Right lobe of liver (tissue), 6 donors: ENCODE results near the gene TK2. TPM values are rescaled to one million over a fixed set of nuclear protein-coding genes. Genes with fewer than 3 reads are reported as not detected.
A peak's percentile ranks its signal among the peaks of the same experiment; 100 is the strongest.

Experiments
- ATAC-seq, 4 donors: fragments of 200-7000 bp; cut with Tn5 transposase; one replicate each; pipeline ENCODE4 v1.9.1; 2020; ENCODE audit warnings: mild to moderate bottlenecking in 4 of 4, moderate library complexity in 4 of 4
- DNase-seq, 3 donors: peaks; one replicate each; pipeline ENCODE4 v3.0.0-alpha.2; 2020
- H3K27ac ChIP-seq, 3 donors: fragments of 200-600 bp; one replicate each; pipeline ENCODE4 v1.8.0; 2022
- H3K27me3 ChIP-seq, 2 donors: fragments of 200-600 bp; one replicate each; pipeline ENCODE4 v1.8.0; 2022
- H3K36me3 ChIP-seq, 4 donors: fragments of 200-600 bp; sonication (generic) in 1 of 4; one replicate each; pipeline versions ENCODE4 v1.5.1 to v1.8.0; 2017 to 2022; ENCODE audit warnings: control low read depth in 1 of 4
- H3K4me1 ChIP-seq, 4 donors: fragments of 200-600 bp; sonication (generic) in 1 of 4; one replicate each; pipeline versions ENCODE4 v1.5.1 to v1.8.0; 2017 to 2022; ENCODE audit warnings: control low read depth in 1 of 4
- H3K4me3 ChIP-seq, 3 donors: fragments of 200-600 bp; one replicate each; pipeline ENCODE4 v1.8.0; 2022
- H3K9me3 ChIP-seq, 4 donors: fragments of 200-600 bp; sonication (generic) in 1 of 4; one replicate each; pipeline versions ENCODE4 v1.5.1 to v1.8.0; 2017 to 2022; ENCODE audit warnings: control low read depth in 1 of 4
- CTCF ChIP-seq, 4 donors: fragments of 200-600 bp in 3 of 4; fragments of 450-650 bp in 1 of 4; IDR thresholded peaks; one replicate each; pipeline versions ENCODE4 v1.5.1 to v1.8.0; 2016 to 2022; ENCODE audit warnings: antibody characterized with exemption in 4 of 4, mild to moderate bottlenecking in 2 of 4
- POLR2A ChIP-seq: fragments of 450-650 bp; IDR thresholded peaks from one replicate; pipeline ENCODE4 v1.6.1; 2017; ENCODE audit warnings: antibody characterized with exemption, mild to moderate bottlenecking
- WGBS: methylation state at CpG from one replicate; pipeline ENCODE4 v1.1.6; 2018; ENCODE audit warnings: low coverage, low lambda C conversion rate; ENCODE audit not compliant: insufficient coverage; ENCODE audit errors: missing lambda C conversion rate; 5-methylcytosine and 5-hydroxymethylcytosine counted together
- intact Hi-C, 2 donors: fragments of 100-400 bp; cut with DNase I; formaldehyde crosslinking; loops; one replicate each; pipeline versions ENCODE4 v1.11.2 to v1.14.1; 2022
- total RNA-seq, 6 experiments: library from RNA; depleted of rRNA in 2 of 6; stranded (reverse); fragments of >200 nt in 2 of 6; fragmentation: NEBNext Ultra II Directional in 3 of 6; extraction: Animal tissue kit (Norgen Biotek cat#: 25700) in 3 of 6; gene quantifications; one replicate each; pipeline versions ENCODE4 v1.1.0 to v1.2.4, GENCODE V29; 2016 to 2023
- donor health status: DM: no; HTN: yes; CAD: no.
- donor health status: DM: no; HTN: no; CAD: no.
- donor health status: DM: no; HTN: no; CAD: no.
- donor health status: DM: no; HTN: yes; CAD: no.
- donor health status: DM: no; HTN: yes; CAD: no.

TK2 gene
- total RNA-seq, 6 experiments from 2014 or later: 25.8 to 41.7 (median 33.6) TPM

GRCh38 chr16:66490774-66491715, 58.9 kb downstream of the TK2 start:
- DNase-seq: peak in 1 of 3 donors; percentile 42
- Histone ChIP-seq H3K27ac (no peak overlapping the region), H3K36me3 (no peaks in the 10 kb centered on the region), H3K4me1 (no peaks in the 10 kb centered on the region), H3K9me3 (no peaks in the 10 kb centered on the region), H3K4me3 (no peak overlapping the region), H3K27me3 (no peaks in the 10 kb centered on the region)
- TF ChIP-seq POLR2A (no peak), CTCF (IDR thresholded peaks at IDR 0.05) (no peak)
- peak; percentile 32 to 56 (median 45) for ATAC-seq
- WGBS: 82% methylated on average over 4 of the region's 8 CpGs
- intact Hi-C loops: no loop called here

DNA sequence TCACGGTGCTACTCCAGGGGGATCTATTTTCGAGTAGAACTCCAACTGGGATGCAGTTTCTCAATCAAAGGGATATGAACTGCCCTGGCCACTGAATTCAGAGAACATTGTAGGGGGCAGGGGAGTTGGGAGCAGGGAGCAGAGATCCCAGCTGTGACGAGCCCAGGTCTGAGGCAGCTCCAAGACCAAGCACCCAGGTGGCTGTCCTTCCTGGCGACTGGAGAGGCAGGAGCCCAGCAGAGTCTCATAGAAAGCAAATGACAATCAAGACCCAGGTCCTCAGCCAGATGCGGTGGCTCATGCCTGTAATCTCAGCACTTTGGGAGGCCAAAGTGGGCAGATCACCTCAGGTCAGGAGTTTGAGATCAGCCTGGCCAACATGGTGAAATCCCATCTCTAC, 60.1 kb downstream of the TK2 start:
- H3K27ac ChIP-seq: no peak overlapping the region
- no peak for ATAC-seq
- no peaks in the 10 kb centered on the region for H3K4me1 ChIP-seq
- intact Hi-C loops: no loop called here
- 94% methylated on average over 3 of the region's 5 CpGs for WGBS
- peak in 1 of 3 donors; percentile 27 for DNase-seq
- no peaks in the 10 kb centered on the region for H3K9me3 ChIP-seq
- no peak for TF ChIP-seq CTCF (IDR thresholded peaks at IDR 0.05)
- no peak for TF ChIP-seq POLR2A
- H3K4me3 ChIP-seq: no peak overlapping the region
- no peaks in the 10 kb centered on the region for H3K36me3 ChIP-seq
- no peaks in the 10 kb centered on the region for H3K27me3 ChIP-seq

DNA sequence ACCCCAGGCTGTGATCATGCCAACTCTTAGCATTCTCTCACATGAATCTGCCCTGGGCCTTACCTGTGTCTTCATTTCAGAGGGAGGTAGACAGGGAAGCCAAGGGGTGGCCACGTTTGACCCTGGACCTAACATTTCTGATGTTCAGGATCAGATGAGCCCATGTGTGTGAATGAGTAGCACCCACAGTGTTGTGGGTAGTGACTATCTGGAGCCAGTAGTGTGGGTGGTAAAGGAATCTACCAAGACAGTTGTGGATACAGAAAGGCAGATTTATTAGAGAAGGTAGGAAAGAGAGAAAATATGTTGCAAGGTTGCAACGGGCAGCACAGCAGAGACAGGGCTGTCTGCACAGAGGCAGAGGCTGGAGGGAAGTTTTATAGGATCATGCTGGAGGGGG, 60.5 kb downstream of the TK2 start:
- TF ChIP-seq POLR2A (no peak), CTCF (IDR thresholded peaks at IDR 0.05) (no peak)
- Histone ChIP-seq H3K4me1 (no peaks in the 10 kb centered on the region), H3K9me3 (no peaks in the 10 kb centered on the region), H3K4me3 (no peak overlapping the region), H3K36me3 (no peaks in the 10 kb centered on the region), H3K27ac (no peak overlapping the region), H3K27me3 (no peaks in the 10 kb centered on the region)
- WGBS: 72% methylated on average over 2 of the region's 2 CpGs
- intact Hi-C loops: no loop called here
- DNase-seq (peak in 1 of 3 donors; percentile 16), ATAC-seq (no peak)

DNA sequence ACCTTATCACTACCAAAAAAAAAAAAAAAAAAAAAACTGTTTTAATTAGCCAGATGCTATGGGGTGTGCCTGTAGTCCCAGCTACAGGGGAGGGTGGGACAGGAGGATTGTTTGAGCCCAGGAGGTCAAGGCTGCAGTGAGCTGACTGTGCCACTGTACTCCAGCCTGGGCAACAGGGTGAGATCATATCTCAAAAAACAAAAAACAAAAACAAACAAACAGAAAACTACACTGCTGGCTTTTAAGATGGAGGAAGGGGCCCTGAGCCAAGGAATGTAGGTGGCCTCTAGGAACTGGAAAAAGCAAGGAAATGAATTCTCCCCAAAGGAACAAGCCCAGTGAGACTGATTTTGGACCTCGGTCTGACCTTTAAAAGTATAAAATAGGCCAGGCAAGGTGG, 61.4 kb downstream of the TK2 start:
- Histone ChIP-seq H3K36me3 (no peaks in the 10 kb centered on the region), H3K4me3 (no peak overlapping the region), H3K4me1 (no peaks in the 10 kb centered on the region), H3K27ac (no peak overlapping the region), H3K9me3 (no peaks in the 10 kb centered on the region), H3K27me3 (no peaks in the 10 kb centered on the region)
- intact Hi-C loops: no loop called here
- 93% methylated on average over 1 of the region's 1 CpG for WGBS
- ATAC-seq (no peak), DNase-seq (no peak)
- TF ChIP-seq CTCF (IDR thresholded peaks at IDR 0.05): no peak
- no peak for TF ChIP-seq POLR2A
